Measurements from ENCODE around the gene PFKP.

The PFKP gene

DNA sequence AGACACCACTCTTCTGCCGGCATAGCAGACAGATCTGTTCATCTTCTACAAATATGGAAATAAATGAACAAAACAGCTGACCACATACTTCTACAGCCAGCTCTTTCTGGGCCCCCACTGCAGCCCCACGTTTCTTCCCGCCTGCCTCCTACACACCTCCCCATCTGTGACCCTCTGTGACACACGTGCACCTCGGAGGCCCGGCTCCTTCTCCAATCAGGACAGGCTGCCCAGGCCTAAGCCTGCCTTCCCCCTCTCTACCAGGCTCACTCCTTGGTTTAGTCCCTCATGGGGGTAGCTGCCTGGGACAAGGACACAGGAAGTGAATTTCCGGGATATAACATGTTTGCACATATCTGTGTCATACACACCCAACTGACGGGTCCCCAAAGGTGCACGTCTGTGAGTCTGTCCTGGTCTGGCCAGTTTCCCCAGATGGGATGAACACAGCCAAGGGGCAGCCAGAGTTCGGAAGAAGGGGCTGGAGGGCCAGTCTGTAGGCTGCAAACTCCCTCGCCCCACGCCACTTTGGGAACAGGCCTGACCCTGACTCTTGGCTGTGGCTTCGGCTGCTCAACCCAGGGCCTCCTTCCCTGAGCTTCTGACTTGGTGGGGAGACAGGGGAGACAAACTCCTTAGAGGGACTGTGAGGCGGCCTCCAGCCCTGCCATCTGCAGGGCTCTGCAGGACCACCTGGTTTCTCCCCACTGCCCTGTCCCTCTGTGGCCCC is 75.0 kb downstream of the PFKP start:
- Histone ChIP-seq H3K27me3 (ENCODE audit: control insufficient read depth, low read length) (no peaks in the 10 kb centered on the region), H3K36me3 (ENCODE audit: control insufficient read depth, low read length) (peaks cover 74% of the 10 kb centered on the region), H3K9me2 (replicated peaks; ENCODE audit: control insufficient read depth, low read length) (no peaks in the 10 kb centered on the region), H3K27ac (ENCODE audit: low read depth, low read length) (no peak overlapping the region), H3K79me2 (ENCODE audit: control insufficient read depth, low read length) (no peaks in the 10 kb centered on the region), H3K4me1 (ENCODE audit: control insufficient read depth, low read length) (no peaks in the 10 kb centered on the region), H4K20me1 (ENCODE audit: control insufficient read depth, insufficient read depth, low read depth, low read length) (no peaks in the 10 kb centered on the region), H3K4me2 (ENCODE audit: low read length) (no peak overlapping the region), H3F3A (ENCODE audit: control insufficient read depth, insufficient read depth) (peaks cover 9% of the 10 kb centered on the region; the same call in 1 of the 2 replicates), H3K4me3 (ENCODE audit: low read length) (no peak overlapping the region), H3K9me3 (ENCODE audit: control insufficient read depth, insufficient read depth, low read length) (no peaks in the 10 kb centered on the region)
- TF ChIP-seq, protein P1, sequence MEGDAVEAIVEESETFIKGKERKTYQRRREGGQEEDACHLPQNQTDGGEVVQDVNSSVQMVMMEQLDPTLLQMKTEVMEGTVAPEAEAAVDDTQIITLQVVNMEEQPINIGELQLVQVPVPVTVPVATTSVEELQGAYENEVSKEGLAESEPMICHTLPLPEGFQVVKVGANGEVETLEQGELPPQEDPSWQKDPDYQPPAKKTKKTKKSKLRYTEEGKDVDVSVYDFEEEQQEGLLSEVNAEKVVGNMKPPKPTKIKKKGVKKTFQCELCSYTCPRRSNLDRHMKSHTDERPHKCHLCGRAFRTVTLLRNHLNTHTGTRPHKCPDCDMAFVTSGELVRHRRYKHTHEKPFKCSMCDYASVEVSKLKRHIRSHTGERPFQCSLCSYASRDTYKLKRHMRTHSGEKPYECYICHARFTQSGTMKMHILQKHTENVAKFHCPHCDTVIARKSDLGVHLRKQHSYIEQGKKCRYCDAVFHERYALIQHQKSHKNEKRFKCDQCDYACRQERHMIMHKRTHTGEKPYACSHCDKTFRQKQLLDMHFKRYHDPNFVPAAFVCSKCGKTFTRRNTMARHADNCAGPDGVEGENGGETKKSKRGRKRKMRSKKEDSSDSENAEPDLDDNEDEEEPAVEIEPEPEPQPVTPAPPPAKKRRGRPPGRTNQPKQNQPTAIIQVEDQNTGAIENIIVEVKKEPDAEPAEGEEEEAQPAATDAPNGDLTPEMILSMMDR (IDR thresholded peaks at IDR 0.05; ENCODE audit: low read depth, low read length, poor library complexity, severe bottlenecking), result no peak
- no peak for TF ChIP-seq EZH2phosphoT487 (IDR thresholded peaks at IDR 0.05; ENCODE audit: borderline replicate concordance, low read length)

DNA sequence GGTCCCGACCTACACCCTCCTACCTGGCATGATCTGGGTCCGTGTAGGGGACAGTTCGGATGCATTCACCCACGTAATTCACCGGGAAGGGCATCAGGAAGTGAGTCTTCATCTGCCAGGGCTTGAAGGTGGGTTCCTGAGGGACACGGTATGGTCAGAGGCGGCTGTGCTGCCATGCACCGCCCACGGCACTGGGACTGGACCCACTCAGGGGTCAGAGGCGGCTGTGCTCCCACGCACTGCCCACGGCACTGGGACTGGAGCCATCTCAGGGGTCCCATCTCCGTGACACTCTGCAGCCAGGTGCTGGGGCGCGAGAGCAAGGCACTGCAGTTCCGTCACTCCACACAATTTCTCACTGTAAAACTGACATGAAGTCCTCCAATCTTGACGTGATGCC is 76.0 kb downstream of the PFKP start:
- peaks cover 74% of the 10 kb centered on the region for H3K36me3 ChIP-seq (ENCODE audit: control insufficient read depth, low read length)
- H3K79me2 ChIP-seq (ENCODE audit: control insufficient read depth, low read length), result no peaks in the 10 kb centered on the region

DNA sequence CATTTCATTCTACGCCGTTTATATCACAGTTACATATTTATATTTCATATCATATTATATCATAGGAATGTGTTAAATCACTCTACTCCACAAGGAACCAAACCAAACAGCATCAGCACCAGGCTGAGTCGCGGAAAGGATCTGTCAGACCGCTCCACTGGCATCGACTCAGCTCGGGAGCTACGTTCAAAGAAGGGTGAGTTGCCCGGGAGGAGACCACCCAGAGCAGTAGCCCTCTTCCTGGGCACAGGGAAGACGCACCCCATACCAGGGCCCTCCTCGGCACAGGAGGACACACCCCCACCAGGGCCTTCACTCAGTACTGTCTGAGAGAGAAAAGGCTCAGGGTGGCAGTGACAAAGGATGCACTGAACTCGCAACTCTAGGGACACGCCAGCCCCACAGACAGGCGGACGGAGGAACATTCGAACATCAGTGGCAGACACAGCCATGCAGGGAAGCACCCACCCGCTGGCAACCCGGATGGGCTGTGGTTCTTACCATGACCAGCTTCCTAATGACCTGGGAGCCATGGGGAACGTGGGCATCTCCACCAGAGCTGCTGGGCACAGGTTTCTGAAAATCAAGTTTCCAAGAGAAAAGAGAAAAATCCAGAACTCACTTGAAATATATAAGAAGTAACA is 76.6 kb downstream of the PFKP start:
- no peaks in the 10 kb centered on the region for H3K9me2 ChIP-seq (replicated peaks; ENCODE audit: control insufficient read depth, low read length)
- TF ChIP-seq, protein P1 (IDR thresholded peaks at IDR 0.05; ENCODE audit: low read depth, low read length, poor library complexity, severe bottlenecking), result no peak
- TF ChIP-seq EZH2phosphoT487 (IDR thresholded peaks at IDR 0.05; ENCODE audit: borderline replicate concordance, low read length), result no peak
- no peaks in the 10 kb centered on the region for H4K20me1 ChIP-seq (ENCODE audit: control insufficient read depth, insufficient read depth, low read depth, low read length)
- H3K27ac ChIP-seq (ENCODE audit: low read depth, low read length), result no peak overlapping the region
- no peaks in the 10 kb centered on the region for H3K79me2 ChIP-seq (ENCODE audit: control insufficient read depth, low read length)
- no peaks in the 10 kb centered on the region for H3K4me1 ChIP-seq (ENCODE audit: control insufficient read depth, low read length)
- H3K4me2 ChIP-seq (ENCODE audit: low read length), result no peak overlapping the region
- no peak overlapping the region for H3K4me3 ChIP-seq (ENCODE audit: low read length)
- H3K36me3 ChIP-seq (ENCODE audit: control insufficient read depth, low read length), result peaks cover 73% of the 10 kb centered on the region
- no peaks in the 10 kb centered on the region for H3K9me3 ChIP-seq (ENCODE audit: control insufficient read depth, insufficient read depth, low read length)
- peaks cover 7% of the 10 kb centered on the region; the same call in 1 of the 2 replicates for H3F3A ChIP-seq (ENCODE audit: control insufficient read depth, insufficient read depth)
- no peaks in the 10 kb centered on the region for H3K27me3 ChIP-seq (ENCODE audit: control insufficient read depth, low read length)

More for the DNA sequence above, 76.0 kb downstream of the PFKP start:
- peaks cover 9% of the 10 kb centered on the region; the same call in 1 of the 2 replicates for H3F3A ChIP-seq (ENCODE audit: control insufficient read depth, insufficient read depth)
- no peaks in the 10 kb centered on the region for H3K27me3 ChIP-seq (ENCODE audit: control insufficient read depth, low read length)
- no peak overlapping the region for H3K4me3 ChIP-seq (ENCODE audit: low read length)
- no peak overlapping the region for H3K4me2 ChIP-seq (ENCODE audit: low read length)
- no peak for TF ChIP-seq EZH2phosphoT487 (IDR thresholded peaks at IDR 0.05; ENCODE audit: borderline replicate concordance, low read length)
- TF ChIP-seq, protein P1 (IDR thresholded peaks at IDR 0.05; ENCODE audit: low read depth, low read length, poor library complexity, severe bottlenecking), result no peak
- H3K4me1 ChIP-seq (ENCODE audit: control insufficient read depth, low read length), result no peaks in the 10 kb centered on the region
- H4K20me1 ChIP-seq (ENCODE audit: control insufficient read depth, insufficient read depth, low read depth, low read length), result no peaks in the 10 kb centered on the region
- H3K27ac ChIP-seq (ENCODE audit: low read depth, low read length), result no peak overlapping the region
- no peaks in the 10 kb centered on the region for H3K9me3 ChIP-seq (ENCODE audit: control insufficient read depth, insufficient read depth, low read length)
- no peaks in the 10 kb centered on the region for H3K9me2 ChIP-seq (replicated peaks; ENCODE audit: control insufficient read depth, low read length)

All from DOHH2 (cell line).